ENCODE data around the gene LHFPL4. TPM values are rescaled to one million over a fixed set of nuclear protein-coding genes. Genes with fewer than 3 reads are reported as not detected.

Gene LHFPL4
- total RNA-seq, 1 experiment from 2014 or later = 16.3 TPM

DNA sequence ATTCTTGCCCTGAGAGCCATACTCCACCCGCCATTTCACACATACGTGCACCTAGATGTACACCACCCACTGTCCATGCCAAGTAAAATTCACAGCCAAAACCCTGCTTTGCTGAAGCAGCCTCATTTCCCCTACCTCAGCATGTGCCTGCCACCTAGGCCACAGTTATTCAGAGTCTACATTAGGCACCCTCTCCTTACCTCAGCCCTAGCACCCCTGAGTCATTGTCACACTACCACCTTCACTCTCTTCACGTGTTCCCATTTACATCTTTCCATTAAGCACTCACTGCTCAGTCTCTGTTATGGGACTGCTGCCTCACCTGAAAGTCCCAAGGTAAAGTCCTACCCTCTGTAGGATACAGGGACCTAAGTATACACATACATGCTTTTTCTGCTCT, 86.2 kb downstream of the LHFPL4 start:
- no peak overlapping the region for H2BK12ac ChIP-seq (ENCODE audit: insufficient read length, low read depth, low read length)
- H3K79me2 ChIP-seq (ENCODE audit: insufficient read depth, low read length) = no peaks in the 10 kb centered on the region; the same call in 1 of the 2 replicates
- no peak overlapping the region for H3K18ac ChIP-seq (ENCODE audit: insufficient read length, low read depth, low read length)
- H3K27ac ChIP-seq (ENCODE audit: insufficient read length, low read depth, low read length) = no peak overlapping the region
- no peak overlapping the region for H3K9ac ChIP-seq (ENCODE audit: extremely low read depth, insufficient read length, low read length)
- H3K4me1 ChIP-seq (ENCODE audit: insufficient read depth, low read length) = no peaks in the 10 kb centered on the region
- H3K23ac ChIP-seq (ENCODE audit: insufficient read length, low read depth, low read length) = no peak overlapping the region
- H2BK5ac ChIP-seq (ENCODE audit: insufficient read length, low read length) = no peak overlapping the region
- Mint-ChIP-seq H3K4me3 (no peak overlapping the region), H3K9me3 (no peaks in the 10 kb centered on the region), H3K36me3 (ENCODE audit: insufficient read depth in 1 of 3, low read depth in 3 of 3) (peaks cover 53 to 89% (median 79%) of the 10 kb centered on the region in 3 experiments), H3K27me3 (ENCODE audit: low read depth) (no peaks in the 10 kb centered on the region), H3K27ac (peak overlapping the region in 2 of 3 experiments; percentile 7 to 88; a peak in 3 of 7 replicates), H3K4me1 (no peaks in the 10 kb centered on the region)
- no peak overlapping the region for H3T11ph ChIP-seq (ENCODE audit: low read length)
- H3K4ac ChIP-seq (ENCODE audit: low read depth, low read length) = no peak overlapping the region
- no peaks in the 10 kb centered on the region for H3K27me3 ChIP-seq (ENCODE audit: insufficient read depth, low read length)
- no peak overlapping the region for H4K91ac ChIP-seq (ENCODE audit: insufficient read length, low read depth, low read length)
- H2AFZ ChIP-seq (ENCODE audit: low read length) = no peak overlapping the region
- H4K20me1 ChIP-seq (ENCODE audit: control insufficient read depth, insufficient read depth, insufficient read length) = no peaks in the 10 kb centered on the region
- H4K8ac ChIP-seq (replicated peaks; ENCODE audit: insufficient read length, low read depth, low read length) = no peak overlapping the region
- H3K56ac ChIP-seq (ENCODE audit: insufficient read length, low read depth, low read length) = no peak overlapping the region
- no peak overlapping the region for H2BK20ac ChIP-seq (ENCODE audit: low read depth, low read length, poor library complexity, severe bottlenecking)
- no peak overlapping the region for H3K4me2 ChIP-seq (ENCODE audit: insufficient read depth, insufficient read length, low read length)
- no peaks in the 10 kb centered on the region for H3K23me2 ChIP-seq (ENCODE audit: insufficient read length, low read depth, low read length, poor library complexity, severe bottlenecking)
- TF ChIP-seq, protein P1, sequence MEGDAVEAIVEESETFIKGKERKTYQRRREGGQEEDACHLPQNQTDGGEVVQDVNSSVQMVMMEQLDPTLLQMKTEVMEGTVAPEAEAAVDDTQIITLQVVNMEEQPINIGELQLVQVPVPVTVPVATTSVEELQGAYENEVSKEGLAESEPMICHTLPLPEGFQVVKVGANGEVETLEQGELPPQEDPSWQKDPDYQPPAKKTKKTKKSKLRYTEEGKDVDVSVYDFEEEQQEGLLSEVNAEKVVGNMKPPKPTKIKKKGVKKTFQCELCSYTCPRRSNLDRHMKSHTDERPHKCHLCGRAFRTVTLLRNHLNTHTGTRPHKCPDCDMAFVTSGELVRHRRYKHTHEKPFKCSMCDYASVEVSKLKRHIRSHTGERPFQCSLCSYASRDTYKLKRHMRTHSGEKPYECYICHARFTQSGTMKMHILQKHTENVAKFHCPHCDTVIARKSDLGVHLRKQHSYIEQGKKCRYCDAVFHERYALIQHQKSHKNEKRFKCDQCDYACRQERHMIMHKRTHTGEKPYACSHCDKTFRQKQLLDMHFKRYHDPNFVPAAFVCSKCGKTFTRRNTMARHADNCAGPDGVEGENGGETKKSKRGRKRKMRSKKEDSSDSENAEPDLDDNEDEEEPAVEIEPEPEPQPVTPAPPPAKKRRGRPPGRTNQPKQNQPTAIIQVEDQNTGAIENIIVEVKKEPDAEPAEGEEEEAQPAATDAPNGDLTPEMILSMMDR (conservative IDR thresholded peaks at IDR 0.05) = no peak
- H3K9me3 ChIP-seq (ENCODE audit: control insufficient read depth, low read depth, low read length) = no peaks in the 10 kb centered on the region
- WGBS (ENCODE audit: extremely low coverage, insufficient read length, low lambda C conversion rate) = no CpG with 5 or more reads among the region's 3 CpGs
- no peak overlapping the region for H2BK120ac ChIP-seq (ENCODE audit: low read depth, low read length, poor library complexity, severe bottlenecking)
- DNase-seq = no peak
- H3K79me1 ChIP-seq (ENCODE audit: insufficient read depth, low read depth, low read length, poor library complexity, severe bottlenecking) = no peaks in the 10 kb centered on the region
- H4K5ac ChIP-seq (ENCODE audit: insufficient read length, low read depth, low read length) = no peak overlapping the region
- no peak overlapping the region for H2AK5ac ChIP-seq (ENCODE audit: insufficient read length, low read length)
- H2BK15ac ChIP-seq (ENCODE audit: low read depth, low read length) = no peak overlapping the region
- no peak overlapping the region for H3K14ac ChIP-seq (ENCODE audit: insufficient read depth, low read length)

All from H9 (cell line).